ENCODE measurements around the gene RMI1. TPM values are rescaled to one million over a fixed set of nuclear protein-coding genes. Genes with fewer than 3 reads are reported as not detected.

Gene RMI1
- total and polyA plus RNA-seq, 2 of the 8 experiments (the other 6 are each of a cell fraction or from before 2014, with no cell fraction given) = 3.0 to 34.1 TPM

GRCh38 chr9:83960991-83961390 lies 19.6 kb upstream of the RMI1 start (continued):
- TF ChIP-seq, protein P1, sequence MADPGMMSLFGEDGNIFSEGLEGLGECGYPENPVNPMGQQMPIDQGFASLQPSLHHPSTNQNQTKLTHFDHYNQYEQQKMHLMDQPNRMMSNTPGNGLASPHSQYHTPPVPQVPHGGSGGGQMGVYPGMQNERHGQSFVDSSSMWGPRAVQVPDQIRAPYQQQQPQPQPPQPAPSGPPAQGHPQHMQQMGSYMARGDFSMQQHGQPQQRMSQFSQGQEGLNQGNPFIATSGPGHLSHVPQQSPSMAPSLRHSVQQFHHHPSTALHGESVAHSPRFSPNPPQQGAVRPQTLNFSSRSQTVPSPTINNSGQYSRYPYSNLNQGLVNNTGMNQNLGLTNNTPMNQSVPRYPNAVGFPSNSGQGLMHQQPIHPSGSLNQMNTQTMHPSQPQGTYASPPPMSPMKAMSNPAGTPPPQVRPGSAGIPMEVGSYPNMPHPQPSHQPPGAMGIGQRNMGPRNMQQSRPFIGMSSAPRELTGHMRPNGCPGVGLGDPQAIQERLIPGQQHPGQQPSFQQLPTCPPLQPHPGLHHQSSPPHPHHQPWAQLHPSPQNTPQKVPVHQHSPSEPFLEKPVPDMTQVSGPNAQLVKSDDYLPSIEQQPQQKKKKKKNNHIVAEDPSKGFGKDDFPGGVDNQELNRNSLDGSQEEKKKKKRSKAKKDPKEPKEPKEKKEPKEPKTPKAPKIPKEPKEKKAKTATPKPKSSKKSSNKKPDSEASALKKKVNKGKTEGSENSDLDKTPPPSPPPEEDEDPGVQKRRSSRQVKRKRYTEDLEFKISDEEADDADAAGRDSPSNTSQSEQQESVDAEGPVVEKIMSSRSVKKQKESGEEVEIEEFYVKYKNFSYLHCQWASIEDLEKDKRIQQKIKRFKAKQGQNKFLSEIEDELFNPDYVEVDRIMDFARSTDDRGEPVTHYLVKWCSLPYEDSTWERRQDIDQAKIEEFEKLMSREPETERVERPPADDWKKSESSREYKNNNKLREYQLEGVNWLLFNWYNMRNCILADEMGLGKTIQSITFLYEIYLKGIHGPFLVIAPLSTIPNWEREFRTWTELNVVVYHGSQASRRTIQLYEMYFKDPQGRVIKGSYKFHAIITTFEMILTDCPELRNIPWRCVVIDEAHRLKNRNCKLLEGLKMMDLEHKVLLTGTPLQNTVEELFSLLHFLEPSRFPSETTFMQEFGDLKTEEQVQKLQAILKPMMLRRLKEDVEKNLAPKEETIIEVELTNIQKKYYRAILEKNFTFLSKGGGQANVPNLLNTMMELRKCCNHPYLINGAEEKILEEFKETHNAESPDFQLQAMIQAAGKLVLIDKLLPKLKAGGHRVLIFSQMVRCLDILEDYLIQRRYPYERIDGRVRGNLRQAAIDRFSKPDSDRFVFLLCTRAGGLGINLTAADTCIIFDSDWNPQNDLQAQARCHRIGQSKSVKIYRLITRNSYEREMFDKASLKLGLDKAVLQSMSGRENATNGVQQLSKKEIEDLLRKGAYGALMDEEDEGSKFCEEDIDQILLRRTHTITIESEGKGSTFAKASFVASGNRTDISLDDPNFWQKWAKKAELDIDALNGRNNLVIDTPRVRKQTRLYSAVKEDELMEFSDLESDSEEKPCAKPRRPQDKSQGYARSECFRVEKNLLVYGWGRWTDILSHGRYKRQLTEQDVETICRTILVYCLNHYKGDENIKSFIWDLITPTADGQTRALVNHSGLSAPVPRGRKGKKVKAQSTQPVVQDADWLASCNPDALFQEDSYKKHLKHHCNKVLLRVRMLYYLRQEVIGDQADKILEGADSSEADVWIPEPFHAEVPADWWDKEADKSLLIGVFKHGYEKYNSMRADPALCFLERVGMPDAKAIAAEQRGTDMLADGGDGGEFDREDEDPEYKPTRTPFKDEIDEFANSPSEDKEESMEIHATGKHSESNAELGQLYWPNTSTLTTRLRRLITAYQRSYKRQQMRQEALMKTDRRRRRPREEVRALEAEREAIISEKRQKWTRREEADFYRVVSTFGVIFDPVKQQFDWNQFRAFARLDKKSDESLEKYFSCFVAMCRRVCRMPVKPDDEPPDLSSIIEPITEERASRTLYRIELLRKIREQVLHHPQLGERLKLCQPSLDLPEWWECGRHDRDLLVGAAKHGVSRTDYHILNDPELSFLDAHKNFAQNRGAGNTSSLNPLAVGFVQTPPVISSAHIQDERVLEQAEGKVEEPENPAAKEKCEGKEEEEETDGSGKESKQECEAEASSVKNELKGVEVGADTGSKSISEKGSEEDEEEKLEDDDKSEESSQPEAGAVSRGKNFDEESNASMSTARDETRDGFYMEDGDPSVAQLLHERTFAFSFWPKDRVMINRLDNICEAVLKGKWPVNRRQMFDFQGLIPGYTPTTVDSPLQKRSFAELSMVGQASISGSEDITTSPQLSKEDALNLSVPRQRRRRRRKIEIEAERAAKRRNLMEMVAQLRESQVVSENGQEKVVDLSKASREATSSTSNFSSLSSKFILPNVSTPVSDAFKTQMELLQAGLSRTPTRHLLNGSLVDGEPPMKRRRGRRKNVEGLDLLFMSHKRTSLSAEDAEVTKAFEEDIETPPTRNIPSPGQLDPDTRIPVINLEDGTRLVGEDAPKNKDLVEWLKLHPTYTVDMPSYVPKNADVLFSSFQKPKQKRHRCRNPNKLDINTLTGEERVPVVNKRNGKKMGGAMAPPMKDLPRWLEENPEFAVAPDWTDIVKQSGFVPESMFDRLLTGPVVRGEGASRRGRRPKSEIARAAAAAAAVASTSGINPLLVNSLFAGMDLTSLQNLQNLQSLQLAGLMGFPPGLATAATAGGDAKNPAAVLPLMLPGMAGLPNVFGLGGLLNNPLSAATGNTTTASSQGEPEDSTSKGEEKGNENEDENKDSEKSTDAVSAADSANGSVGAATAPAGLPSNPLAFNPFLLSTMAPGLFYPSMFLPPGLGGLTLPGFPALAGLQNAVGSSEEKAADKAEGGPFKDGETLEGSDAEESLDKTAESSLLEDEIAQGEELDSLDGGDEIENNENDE (IDR thresholded peaks at IDR 0.05; ENCODE audit: insufficient replicate concordance, low read length) = no peak
- TF ChIP-seq RNF2 (IDR thresholded peaks at IDR 0.05; ENCODE audit: borderline replicate concordance, low read depth, low read length, missing control alignments, poor library complexity, severe bottlenecking) = no peak
